Breast epithelium (tissue), 4 donors: ENCODE measurements around the gene DYNC1I1. TPM values are rescaled to one million over a fixed set of nuclear protein-coding genes. Genes with fewer than 3 reads are reported as not detected.

Experiments used
- DNase-seq, 2 donors: peaks; one replicate each; pipeline ENCODE4 v3.0.0-alpha.2; 2019; ENCODE audit warnings: low spot score in 2 of 2
- H3K27ac ChIP-seq, 2 donors: fragments of 200-600 bp; sonication (generic) in 1 of 2; one replicate each; pipeline ENCODE4 v1.5.1; 2016 to 2019; ENCODE audit warnings: mild to moderate bottlenecking in 1 of 2
- H3K27me3 ChIP-seq, 2 donors: fragments of 200-600 bp; sonication (generic) in 1 of 2; one replicate each; pipeline versions ENCODE4 v1.5.1 to v1.6.0; 2017 to 2019; ENCODE audit warnings: control low read depth in 1 of 2, mild to moderate bottlenecking in 1 of 2
- H3K36me3 ChIP-seq: fragments of 200-600 bp; one replicate; pipeline ENCODE4 v1.5.1; 2019
- H3K4me1 ChIP-seq, 2 donors: fragments of 200-600 bp; sonication (generic); one replicate each; pipeline ENCODE4 v1.5.1; 2016 to 2019; ENCODE audit warnings: control low read depth in 1 of 2
- H3K4me3 ChIP-seq, 3 donors: fragments of 200-600 bp; sonication (generic); 1 replicate in 2 of 3; 2 replicates in 1 of 3; pipeline ENCODE4 v1.5.1; 2016 to 2019; ENCODE audit warnings: mild to moderate bottlenecking in 3 of 3, moderate library complexity in 2 of 3
- H3K9me3 ChIP-seq, 2 donors: fragments of 200-600 bp; sonication (generic) in 1 of 2; one replicate each; pipeline ENCODE4 v1.5.1; 2016 to 2019; ENCODE audit warnings: control low read depth in 1 of 2
- CTCF ChIP-seq, 3 donors: fragments of 450-650 bp; IDR thresholded peaks; one replicate each; pipeline ENCODE4 v1.5.1; 2016 to 2017; ENCODE audit warnings: antibody characterized with exemption in 3 of 3, mild to moderate bottlenecking in 3 of 3, moderate library complexity in 3 of 3
- POLR2A ChIP-seq: fragments of 450-650 bp; IDR thresholded peaks from one replicate; pipeline ENCODE4 v1.6.1; 2016; ENCODE audit warnings: antibody characterized with exemption, mild to moderate bottlenecking, moderate library complexity
- POLR2AphosphoS5 ChIP-seq, 3 donors: sonication (generic); formaldehyde crosslinking; IDR thresholded peaks; one replicate each; pipeline ENCODE4 v1.6.1; 2017; ENCODE audit warnings: antibody characterized with exemption in 3 of 3
- intact Hi-C: fragments of 100-400 bp; cut with DNase I; formaldehyde crosslinking; loops from one replicate; pipeline ENCODE4 v1.15.1; 2023; ENCODE audit warnings: low total_unique reads
- total RNA-seq, 3 donors: library from RNA; depleted of rRNA; stranded (reverse); fragments of >200 nt; gene quantifications; one replicate each; pipeline ENCODE4 v1.1.0, GENCODE V29; 2016

DYNC1I1 gene
- total RNA-seq, 3 donors from 2014 or later = 5.7 to 7.7 (median 6.6) TPM

GRCh38 chr7:96084881-96085553 is 312.7 kb downstream of the DYNC1I1 start:
- Histone ChIP-seq H3K9me3 (no peaks in the 10 kb centered on the region), H3K36me3 (no peaks in the 10 kb centered on the region), H3K27me3 (no peaks in the 10 kb centered on the region), H3K27ac (no peak overlapping the region), H3K4me1 (no peaks in the 10 kb centered on the region), H3K4me3 (no peak overlapping the region)
- no peak for TF ChIP-seq POLR2AphosphoS5 (IDR thresholded peaks at IDR 0.05)
- no peak for TF ChIP-seq POLR2A
- TF ChIP-seq CTCF (IDR thresholded peaks at IDR 0.05) = no peak
- DNase-seq = no peak
- intact Hi-C loops = no loop called here

- intact Hi-C loops = no loop called here
- TF ChIP-seq POLR2AphosphoS5 (IDR thresholded peaks at IDR 0.05) (no peak), CTCF (IDR thresholded peaks at IDR 0.05) (no peak), POLR2A (no peak)
- Histone ChIP-seq H3K27me3 (no peaks in the 10 kb centered on the region), H3K36me3 (no peaks in the 10 kb centered on the region), H3K27ac (no peak overlapping the region), H3K9me3 (no peaks in the 10 kb centered on the region), H3K4me3 (no peak overlapping the region), H3K4me1 (no peaks in the 10 kb centered on the region)
- DNase-seq = no peak
Measured at GRCh38 chr7:96085953-96086352, 313.6 kb downstream of the DYNC1I1 start.

GRCh38 chr7:96088579-96088978 is 316.2 kb downstream of the DYNC1I1 start:
- Histone ChIP-seq H3K9me3 (no peaks in the 10 kb centered on the region), H3K27me3 (no peaks in the 10 kb centered on the region), H3K36me3 (no peaks in the 10 kb centered on the region), H3K4me1 (no peaks in the 10 kb centered on the region), H3K27ac (no peak overlapping the region), H3K4me3 (no peak overlapping the region)
- no peak for DNase-seq
- intact Hi-C loops = no loop called here
- TF ChIP-seq CTCF (IDR thresholded peaks at IDR 0.05) = no peak
- no peak for TF ChIP-seq POLR2AphosphoS5 (IDR thresholded peaks at IDR 0.05)
- TF ChIP-seq POLR2A = no peak

GRCh38 chr7:96089511-96089910 is 317.2 kb downstream of the DYNC1I1 start:
- Histone ChIP-seq H3K27ac (no peak overlapping the region), H3K36me3 (no peaks in the 10 kb centered on the region), H3K27me3 (no peaks in the 10 kb centered on the region), H3K4me1 (no peaks in the 10 kb centered on the region), H3K9me3 (no peaks in the 10 kb centered on the region), H3K4me3 (no peak overlapping the region)
- intact Hi-C loops = no loop called here
- DNase-seq = no peak
- TF ChIP-seq POLR2AphosphoS5 (IDR thresholded peaks at IDR 0.05) (no peak), POLR2A (no peak)

GRCh38 chr7:96090756-96091155 is 318.4 kb downstream of the DYNC1I1 start:
- intact Hi-C loops = no loop called here
- Histone ChIP-seq H3K36me3 (no peaks in the 10 kb centered on the region), H3K27ac (no peak overlapping the region), H3K4me1 (no peaks in the 10 kb centered on the region), H3K27me3 (no peaks in the 10 kb centered on the region), H3K9me3 (no peaks in the 10 kb centered on the region), H3K4me3 (no peak overlapping the region)
- DNase-seq = no peak
- no peak for TF ChIP-seq POLR2A
- TF ChIP-seq CTCF (IDR thresholded peaks at IDR 0.05) = no peak
- TF ChIP-seq POLR2AphosphoS5 (IDR thresholded peaks at IDR 0.05) = no peak

GRCh38 chr7:96093435-96093834 is 321.1 kb downstream of the DYNC1I1 start:
- H3K27me3 ChIP-seq = no peaks in the 10 kb centered on the region
- no peak overlapping the region for H3K27ac ChIP-seq
- no peak for TF ChIP-seq POLR2AphosphoS5 (IDR thresholded peaks at IDR 0.05)
- no peak for TF ChIP-seq POLR2A
- no peak for TF ChIP-seq CTCF (IDR thresholded peaks at IDR 0.05)
- H3K4me3 ChIP-seq = no peak overlapping the region
- no peak for DNase-seq
- no peaks in the 10 kb centered on the region for H3K36me3 ChIP-seq
- no peaks in the 10 kb centered on the region for H3K4me1 ChIP-seq
- intact Hi-C loops = no loop called here
- H3K9me3 ChIP-seq = no peaks in the 10 kb centered on the region
